Endothelial cell of umbilical vein (primary cell): ENCODE measurements around the gene TRPT1. TPM values are rescaled to one million over a fixed set of nuclear protein-coding genes. Genes with fewer than 3 reads are reported as not detected.
A peak's percentile ranks its signal among the peaks of the same experiment; 100 is the strongest.

Experiments used
- BruUV-seq: library from RNA; stranded (reverse); fragments of 400-500 nt; replicated peaks from 2 replicates; lab custom pipeline; 2021; lab: Mats Ljungman, UMichigan
- CTCF ChIA-PET: fragments of 300-600, 350-600 bp; sonication (Branson Sonifier 250); formaldehyde crosslinking; loops from one replicate; lab custom pipeline; 2021; ENCODE audit warnings: antibody characterized with exemption, inconsistent platforms; lab: Charles Lee
- POLR2A ChIA-PET: fragments of 300-600, 350-600 bp; sonication (Branson Sonifier 250); formaldehyde crosslinking; loops from one replicate; lab custom pipeline; 2021; ENCODE audit warnings: antibody characterized with exemption, inconsistent platforms; lab: Charles Lee
- DNase-seq: peaks from one replicate; pipeline ENCODE4 v3.0.0-alpha.2; 2011; ENCODE audit warnings: low read depth, low spot score
- FAIRE-seq: peaks from 2 replicates; lab custom pipeline; 2011; peaks lifted over from hg19 to GRCh38; lab: Jason Lieb, UNC
- H2AFZ ChIP-seq: 2 replicates; pipeline ENCODE4 v1.6.0; 2012; ENCODE audit warnings: low read depth, low read length, control low read depth, inconsistent platforms
- H3K27ac ChIP-seq: 2 replicates; pipeline ENCODE4 v1.5.1; 2011; ENCODE audit warnings: low read depth, mild to moderate bottlenecking, control low read depth, low read length, moderate library complexity; ENCODE audit not compliant: insufficient read depth
- H3K27me3 ChIP-seq, 2 experiments: 2 replicates each; pipeline versions ENCODE4 v1.6.0 to v1.6.1; 2011; ENCODE audit warnings: low read length in 2 of 2, mixed read lengths in 1 of 2; ENCODE audit not compliant: control insufficient read depth in 2 of 2, insufficient read depth in 2 of 2
- H3K36me3 ChIP-seq, 2 experiments: 2 replicates in 1 of 2; 3 replicates in 1 of 2; pipeline ENCODE4 v1.5.1; 2011; ENCODE audit warnings: low read length in 2 of 2, mild to moderate bottlenecking in 1 of 2, moderate library complexity in 1 of 2; ENCODE audit not compliant: control insufficient read depth in 2 of 2, insufficient read depth in 2 of 2; ENCODE audit errors: extremely low read depth in 1 of 2
- H3K4me1 ChIP-seq: 3 replicates; pipeline ENCODE4 v1.5.1; 2011; ENCODE audit warnings: mild to moderate bottlenecking, low read length; ENCODE audit not compliant: control insufficient read depth, insufficient read depth; ENCODE audit errors: extremely low read depth
- H3K4me2 ChIP-seq: 2 replicates; pipeline ENCODE4 v1.6.1; 2011; ENCODE audit warnings: low read length, control low read depth, mixed read lengths; ENCODE audit not compliant: insufficient read depth
- H3K4me3 ChIP-seq, 3 experiments: fragments of 200-600 bp in 1 of 3; sonication (generic), shearing (Covaris generic) in 1 of 3; replicated peaks in 1 of 3; 2 replicates each; pipeline ENCODE4 v1.5.1; 2011 to 2016; ENCODE audit warnings: control low read depth in 3 of 3, low read length in 3 of 3, mild to moderate bottlenecking in 2 of 3, inconsistent platforms in 1 of 3, low read depth in 1 of 3, moderate library complexity in 1 of 3; ENCODE audit not compliant: insufficient read depth in 1 of 3
- H3K79me2 ChIP-seq: 2 replicates; pipeline ENCODE4 v1.6.0; 2012; ENCODE audit warnings: low read length, inconsistent platforms; ENCODE audit not compliant: control insufficient read depth, insufficient read depth
- H3K9ac ChIP-seq: replicated peaks from 2 replicates; pipeline ENCODE3; 2011; ENCODE audit warnings: low read length, control low read depth; ENCODE audit not compliant: insufficient read depth; ENCODE audit errors: extremely low read depth
- H3K9me1 ChIP-seq: replicated peaks from 3 replicates; pipeline ENCODE4 v1.6.0; 2011; ENCODE audit warnings: mild to moderate bottlenecking, low read length; ENCODE audit not compliant: control insufficient read depth, insufficient read depth; ENCODE audit errors: extremely low read depth
- H3K9me3 ChIP-seq: replicated peaks from 2 replicates; pipeline ENCODE4 v1.5.1; 2012; ENCODE audit warnings: low read length, inconsistent platforms; ENCODE audit not compliant: control insufficient read depth, insufficient read depth
- H4K20me1 ChIP-seq: replicated peaks from 2 replicates; pipeline ENCODE3; 2011; ENCODE audit warnings: mild to moderate bottlenecking, low read length; ENCODE audit not compliant: control insufficient read depth, insufficient read depth; ENCODE audit errors: extremely low read depth
- CTCF ChIP-seq, 2 donors: IDR thresholded peaks; 1 replicate in 1 of 2; 2 replicates in 1 of 2; pipeline ENCODE4 v1.5.1; 2011; ENCODE audit warnings: low read length in 2 of 2, mild to moderate bottlenecking in 2 of 2, moderate library complexity in 2 of 2, control low read depth in 1 of 2, inconsistent platforms in 1 of 2, low read depth in 1 of 2; ENCODE audit not compliant: insufficient read depth in 1 of 2; ENCODE audit errors: extremely low read depth in 1 of 2
- EZH2 ChIP-seq: IDR thresholded peaks from 2 replicates; pipeline ENCODE4 v1.6.1; 2012; ENCODE audit warnings: borderline replicate concordance, low read depth, mild to moderate bottlenecking, moderate library complexity, low read length, inconsistent platforms; ENCODE audit not compliant: severe bottlenecking
- FOS ChIP-seq: IDR thresholded peaks from 2 replicates; pipeline ENCODE4 v1.6.1; 2011; ENCODE audit warnings: mild to moderate bottlenecking, low read length, moderate library complexity, borderline replicate concordance; ENCODE audit not compliant: insufficient read depth
- GATA2 ChIP-seq: IDR thresholded peaks from 2 replicates; pipeline ENCODE4 v1.7.0; 2011; ENCODE audit warnings: low read depth, mild to moderate bottlenecking, moderate library complexity, mixed read lengths, low read length; ENCODE audit not compliant: insufficient read length, insufficient read depth
- JUN ChIP-seq: IDR thresholded peaks from 2 replicates; pipeline ENCODE4 v1.6.1; 2011; ENCODE audit warnings: borderline replicate concordance, low read depth; ENCODE audit not compliant: insufficient read length, insufficient read depth
- POLR2A ChIP-seq: IDR thresholded peaks from 2 replicates; pipeline ENCODE4 v1.6.1; 2012; ENCODE audit warnings: low read depth, mild to moderate bottlenecking, control low read depth, low read length
- POLR2AphosphoS5 ChIP-seq: IDR thresholded peaks from 2 replicates; pipeline ENCODE4 v1.6.1; 2012; ENCODE audit warnings: low read depth, mild to moderate bottlenecking, control low read depth, low read length, moderate library complexity; ENCODE audit not compliant: insufficient read depth
- dilution Hi-C: fragments of 300-500 bp; cut with MboI; formaldehyde crosslinking; loops from one replicate; pipeline ENCODE4 v1.15.0; 2019; ENCODE audit warnings: low sequenced_read_pairs; ENCODE audit not compliant: extremely low pct_ligation_motif_present
- intact Hi-C: fragments of 100-400 bp; cut with micrococcal nuclease; formaldehyde crosslinking; loops from one replicate; pipeline ENCODE4 v1.10.0; 2022
- polyA plus RNA-seq, 4 experiments: library from polyadenylated mRNA; depleted of rRNA in 3 of 4; stranded (reverse) in 3 of 4; unstranded in 1 of 4; fragments of >200 nt; gene quantifications; 2 replicates each; pipeline versions ENCODE4 v1.2.1 to v1.2.3, GENCODE V29; 2011 to 2012; ENCODE audit warnings: missing spikeins in 1 of 4
- total RNA-seq: library from RNA; stranded (reverse); gene quantifications from 2 replicates; pipeline ENCODE4 v1.2.3, GENCODE V29; 2021
- TF ChIP-seq, protein P1 (sequence below): IDR thresholded peaks from 2 replicates; pipeline ENCODE4 v1.6.1; 2011; ENCODE audit not compliant: insufficient read depth, insufficient read length

TRPT1 gene
- total and polyA plus RNA-seq, 2 donors (not counting 3 experiments of a cell fraction or from before 2014, with no cell fraction given), result 26.2 to 56.6 TPM

- Histone ChIP-seq H4K20me1 (no peaks in the 10 kb centered on the region), H3K4me3 (peak within 1 kb of the TSS; percentile 60 to 71 (median 69)), H3K27me3 (no peaks in the 10 kb centered on the region), H2AFZ (peak within 1 kb of the TSS; percentile 70), H3K4me1 (peaks cover 22% of the 10 kb centered on the region), H3K79me2 (peaks cover 8% of the 10 kb centered on the region), H3K27ac (peak within 1 kb of the TSS; percentile 69), H3K4me2 (peak within 1 kb of the TSS; percentile 71), H3K9me3 (no peaks in the 10 kb centered on the region), H3K9ac (peak within 1 kb of the TSS; percentile 69), H3K36me3 (no peaks in the 10 kb centered on the region), H3K9me1 (no peaks in the 10 kb centered on the region)
- intact Hi-C loops (loop anchor here (1.0 to 5.0 kb wide), 4 partner anchors 11 to 43 kb away; partner anchors contain the start of genes FKBP2 and STIP1), dilution Hi-C loops (no loop called here)
- BruUV-seq, result no TSS peak
- CTCF ChIA-PET, result interaction anchor here (0.6 to 2.0 kb wide), 4 partner anchors 17 to 70 kb away, joined by 3 to 9 read pairs (median 4); no protein-coding TSS in a partner anchor
- FAIRE-seq (peak; percentile 94), DNase-seq (peak; percentile 94)
- POLR2A ChIA-PET, result no interaction called here
- peak; percentile 83 for TF ChIP-seq POLR2A
- TF ChIP-seq, protein P1, sequence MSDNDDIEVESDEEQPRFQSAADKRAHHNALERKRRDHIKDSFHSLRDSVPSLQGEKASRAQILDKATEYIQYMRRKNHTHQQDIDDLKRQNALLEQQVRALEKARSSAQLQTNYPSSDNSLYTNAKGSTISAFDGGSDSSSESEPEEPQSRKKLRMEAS, result no peak
- TF ChIP-seq POLR2AphosphoS5, result peak; percentile 66
These were observed 4.4 kb upstream of the TRPT1 start, which contains the start of gene DNAJC4 for GRCh38 chr11:64230171-64230984. Gene DNAJC4, plus strand, starts transcription at chr11:64230548. Its CDS starts 307 bp downstream, at chr11:64230855.

DNA sequence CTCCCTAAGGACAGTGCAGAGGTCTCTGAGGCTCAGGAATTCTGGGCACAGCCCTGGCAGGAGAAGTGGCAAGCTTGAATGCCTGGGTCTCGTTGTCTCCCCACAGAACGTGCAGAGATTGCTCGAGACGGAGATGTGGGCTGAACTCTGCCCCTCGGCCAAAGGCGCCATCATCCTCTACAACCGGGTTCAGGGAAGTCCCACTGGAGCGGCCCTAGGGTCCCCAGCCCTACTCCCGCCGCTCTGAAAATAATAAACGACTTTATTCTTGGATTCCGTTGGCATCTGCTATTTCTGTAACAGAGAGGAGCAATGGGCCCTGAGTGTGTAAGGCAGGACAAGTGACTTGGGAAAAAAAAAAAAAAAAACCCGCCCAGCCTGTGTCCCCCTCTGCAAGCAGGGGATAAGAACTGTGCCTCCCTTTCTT, 3.8 kb upstream of the TRPT1 start:
- Histone ChIP-seq H3K4me3 (peak overlapping the region; percentile 60 to 71 (median 69)), H3K4me2 (peak overlapping the region; percentile 71), H3K27ac (no peak overlapping the region), H3K36me3 (no peaks in the 10 kb centered on the region), H3K9ac (peak overlapping the region; percentile 69), H4K20me1 (no peaks in the 10 kb centered on the region), H3K9me1 (no peaks in the 10 kb centered on the region), H3K4me1 (peaks cover 19% of the 10 kb centered on the region), H3K79me2 (peaks cover 8% of the 10 kb centered on the region), H3K27me3 (no peaks in the 10 kb centered on the region), H3K9me3 (no peaks in the 10 kb centered on the region), H2AFZ (no peak overlapping the region)
- no TSS peak for BruUV-seq
- dilution Hi-C loops (no loop called here), intact Hi-C loops (loop anchor here (1.0 to 5.0 kb wide), 4 partner anchors 12 to 42 kb away; partner anchors contain the start of genes FKBP2 and STIP1)
- DNase-seq (no peak), FAIRE-seq (no peak)
- CTCF ChIA-PET, result interaction anchor here (0.6 to 2.0 kb wide), 4 partner anchors 16 to 75 kb away, joined by 3 to 9 read pairs (median 4); no protein-coding TSS in a partner anchor
- no peak for TF ChIP-seq POLR2A
- TF ChIP-seq JUN, result no peak
- TF ChIP-seq FOS, result no peak
- TF ChIP-seq EZH2, result no peak
- TF ChIP-seq GATA2, result no peak
- TF ChIP-seq POLR2AphosphoS5, result no peak
- TF ChIP-seq CTCF (IDR thresholded peaks at IDR 0.05; ENCODE audit: extremely low read depth in 1 of 2, insufficient read depth in 1 of 2, low read depth in 1 of 2, low read length in 2 of 2), result no peak
- POLR2A ChIA-PET, result no interaction called here
